UCSD-AML1 (cell line): ENCODE measurements around the gene TMPRSS11B.
"Not testable (repeated sequence)": the region's sequence is repeated elsewhere in the genome, so short reads cannot be mapped to it uniquely, and the experiment has no call there.

Experiments
- DNase-seq: peaks from one replicate; lab custom pipeline; 2025; ENCODE audit not compliant: unreplicated experiment; lab: John Stamatoyannopoulos, UW

Gene TMPRSS11B

DNA sequence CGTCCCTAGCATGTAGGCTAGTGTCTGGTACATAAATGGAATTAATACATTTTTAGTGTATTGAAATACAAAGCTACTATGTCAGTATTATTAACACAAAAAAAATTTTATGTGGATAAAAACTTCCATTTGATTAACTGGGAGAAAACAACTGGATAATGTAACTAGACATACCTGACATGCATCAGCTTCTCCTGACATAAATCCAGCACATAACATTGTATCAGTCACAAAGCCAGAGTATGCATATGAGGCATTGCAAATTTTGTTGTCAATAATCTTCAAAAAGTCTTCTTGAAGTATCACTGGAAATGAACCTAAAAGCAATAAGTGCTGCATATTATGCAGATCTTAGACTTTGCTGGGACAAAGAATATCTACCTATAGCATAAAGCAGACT lies 16.9 kb downstream of the TMPRSS11B start:
- DNase-seq: no peak

DNA sequence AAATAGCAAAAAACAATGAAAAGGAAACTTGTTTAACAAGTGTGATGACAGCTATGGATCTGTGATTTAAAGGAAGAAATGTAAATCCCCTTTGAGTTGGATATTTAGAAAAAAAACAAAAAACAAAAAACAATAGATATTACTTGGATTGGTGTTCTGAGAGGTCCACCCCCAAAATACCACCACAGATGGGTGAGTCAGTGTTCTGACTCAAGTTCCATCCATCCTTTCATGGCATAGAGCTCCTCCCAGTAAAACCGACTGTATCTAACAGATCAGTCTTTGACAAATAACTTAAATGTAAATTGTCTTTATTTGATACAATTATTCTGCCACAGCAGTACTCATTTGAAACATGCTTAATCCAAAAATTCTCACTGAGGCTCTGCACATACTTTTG lies 27.4 kb downstream of the TMPRSS11B start:
- no peak for DNase-seq

DNA sequence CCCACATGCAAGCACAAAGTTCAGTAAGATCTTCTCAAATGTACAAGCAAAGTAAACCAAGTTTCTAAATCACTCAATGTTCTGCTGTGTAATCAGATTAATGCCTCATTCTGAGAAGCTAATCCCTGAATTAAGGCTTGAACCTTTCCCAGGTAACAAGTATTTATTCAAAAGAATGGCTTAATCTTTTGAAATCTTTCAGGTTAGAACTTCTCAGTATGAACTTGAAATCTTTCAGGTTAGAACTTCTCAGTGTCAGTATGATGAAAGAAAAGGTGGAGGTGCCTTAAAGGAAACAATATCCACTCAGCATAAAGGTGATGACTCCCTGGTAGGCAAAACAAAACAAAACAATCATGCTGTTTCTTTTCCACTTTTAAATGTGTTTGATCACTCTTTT lies 29.0 kb downstream of the TMPRSS11B start:
- DNase-seq: no peak

DNA sequence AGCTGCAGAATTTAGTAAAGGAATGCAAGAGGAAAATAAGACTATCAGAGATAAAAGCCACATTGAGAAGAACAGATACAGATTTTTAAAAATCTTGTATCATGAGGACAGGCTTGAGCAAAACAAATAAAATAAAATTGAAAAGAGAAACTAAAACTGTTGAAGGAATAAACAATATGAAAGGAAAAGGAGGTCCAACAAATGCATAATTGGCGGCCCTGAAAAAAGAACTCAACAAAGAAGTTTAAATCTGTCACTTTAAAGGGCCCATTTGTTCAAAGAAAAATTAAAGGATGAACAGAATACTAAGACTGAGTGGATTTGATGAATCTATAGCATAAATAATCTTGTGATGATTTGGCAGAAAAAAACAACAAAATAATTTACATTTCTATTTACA lies 36.5 kb downstream of the TMPRSS11B start:
- no peak for DNase-seq

DNA sequence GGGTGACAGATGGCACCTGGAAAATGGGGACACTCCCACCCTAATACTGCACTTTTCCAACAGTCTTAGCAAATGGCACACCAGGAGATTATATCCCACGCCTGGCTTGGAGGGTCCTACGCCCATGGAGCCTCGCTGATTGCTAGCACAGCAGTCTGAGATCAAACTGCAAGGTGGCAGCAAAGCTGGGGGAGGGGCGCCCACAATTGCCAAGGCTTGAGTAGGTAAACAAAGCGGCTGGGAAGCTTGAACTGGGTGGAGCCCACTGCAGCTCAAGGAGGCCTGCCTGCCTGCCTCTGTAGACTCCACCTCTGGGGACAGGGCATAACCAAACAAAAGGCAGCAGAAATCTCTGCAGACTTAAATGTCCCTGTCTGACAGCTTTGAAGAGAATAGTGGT lies 51.2 kb downstream of the TMPRSS11B start:
- not testable (repeated sequence) for DNase-seq

DNA sequence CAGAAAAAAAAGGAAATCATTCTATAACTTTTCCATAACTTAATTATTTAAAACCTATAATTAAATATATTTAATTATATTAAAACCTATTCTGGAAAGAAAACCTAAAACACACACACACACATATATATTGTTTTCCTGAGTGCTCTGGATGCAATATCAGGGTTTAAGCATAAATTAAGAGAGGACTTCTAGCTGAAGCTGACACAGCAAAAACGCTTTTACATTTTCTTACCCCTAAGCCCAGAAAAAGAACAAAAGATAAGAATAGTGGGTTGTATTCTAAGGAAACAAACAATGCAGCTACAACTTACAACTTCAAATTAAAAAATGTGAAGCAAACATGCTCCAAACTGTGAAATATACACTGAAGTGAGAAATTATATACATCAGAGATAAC lies 52.3 kb downstream of the TMPRSS11B start:
- DNase-seq: no peak

DNA sequence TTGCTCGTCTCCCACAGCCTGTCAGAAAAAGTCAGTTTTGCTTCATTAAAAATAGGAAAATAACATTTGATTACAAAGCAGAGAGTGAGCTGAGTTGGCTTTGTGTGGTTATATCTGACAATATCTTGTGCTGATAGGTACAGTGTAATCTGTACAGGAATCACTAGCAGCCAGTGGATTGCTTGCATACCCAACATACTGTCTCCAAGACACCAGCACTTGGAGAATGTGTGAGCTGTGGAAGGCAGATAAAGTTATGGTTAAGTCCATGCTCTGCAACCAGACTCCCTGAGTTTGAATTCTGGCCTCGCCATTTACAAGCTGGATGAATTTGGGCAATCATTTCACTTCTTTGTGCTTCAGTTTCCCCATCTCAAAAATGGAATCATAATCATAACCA lies 58.3 kb downstream of the TMPRSS11B start:
- DNase-seq: no peak

DNA sequence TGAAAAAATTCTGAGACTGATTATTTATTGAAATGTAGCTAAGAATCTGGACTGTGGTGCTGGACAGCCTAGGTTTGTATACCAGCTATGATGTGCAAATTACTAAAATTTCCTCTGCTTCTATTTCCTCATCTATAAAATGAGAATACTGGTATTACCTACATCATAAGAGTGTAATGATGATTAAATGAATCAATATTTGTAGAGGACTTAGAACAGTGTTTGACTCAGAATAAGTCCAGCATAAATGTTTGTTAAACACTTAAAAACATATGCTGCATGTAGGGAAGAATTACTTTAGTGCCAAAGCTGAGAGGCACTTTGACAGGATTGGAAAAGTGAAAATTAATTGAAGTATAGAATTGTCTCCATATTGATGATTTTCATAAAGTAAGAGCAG lies 60.6 kb downstream of the TMPRSS11B start:
- DNase-seq: no peak

DNA sequence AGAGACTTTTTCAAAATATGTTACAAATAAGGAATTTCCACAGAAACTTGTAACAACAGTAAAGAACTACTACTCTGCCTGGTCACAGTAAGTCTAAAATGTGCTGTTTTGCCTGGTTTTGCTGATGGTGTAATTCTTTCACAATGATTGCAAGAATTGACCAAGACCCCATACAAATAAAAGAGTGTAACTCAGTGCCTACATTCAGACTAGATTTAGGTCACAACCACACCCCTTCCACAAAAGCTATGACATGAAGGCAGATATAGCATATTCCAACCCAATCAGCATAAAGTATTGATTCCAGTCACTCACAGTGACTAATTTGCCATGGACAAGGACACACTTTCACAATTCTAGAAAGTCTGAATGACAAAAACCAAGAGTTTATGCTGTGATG lies 62.1 kb downstream of the TMPRSS11B start:
- DNase-seq: no peak

DNA sequence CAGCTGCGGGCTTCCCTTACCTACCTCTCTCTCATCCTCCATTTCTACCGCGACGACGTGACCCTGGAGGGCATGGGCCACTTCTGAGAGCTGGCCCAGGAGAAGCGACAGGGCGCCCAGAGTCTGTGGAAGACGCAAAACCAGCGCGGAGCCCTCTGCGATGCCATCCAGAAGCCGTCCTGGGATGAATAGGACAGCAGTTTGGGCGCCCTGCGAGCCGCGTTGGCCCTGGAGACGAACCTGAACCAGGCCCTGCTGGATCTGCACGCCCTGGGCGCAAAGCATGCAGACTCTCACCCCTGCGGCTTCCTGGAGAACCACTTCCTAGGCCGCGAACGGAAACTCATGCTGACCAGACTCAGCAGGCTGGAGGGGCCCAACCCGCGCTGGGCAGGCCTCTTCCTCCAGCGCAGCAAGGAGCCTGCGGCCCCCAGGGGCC lies 63.1 kb downstream of the TMPRSS11B start:
- no peak for DNase-seq

DNA sequence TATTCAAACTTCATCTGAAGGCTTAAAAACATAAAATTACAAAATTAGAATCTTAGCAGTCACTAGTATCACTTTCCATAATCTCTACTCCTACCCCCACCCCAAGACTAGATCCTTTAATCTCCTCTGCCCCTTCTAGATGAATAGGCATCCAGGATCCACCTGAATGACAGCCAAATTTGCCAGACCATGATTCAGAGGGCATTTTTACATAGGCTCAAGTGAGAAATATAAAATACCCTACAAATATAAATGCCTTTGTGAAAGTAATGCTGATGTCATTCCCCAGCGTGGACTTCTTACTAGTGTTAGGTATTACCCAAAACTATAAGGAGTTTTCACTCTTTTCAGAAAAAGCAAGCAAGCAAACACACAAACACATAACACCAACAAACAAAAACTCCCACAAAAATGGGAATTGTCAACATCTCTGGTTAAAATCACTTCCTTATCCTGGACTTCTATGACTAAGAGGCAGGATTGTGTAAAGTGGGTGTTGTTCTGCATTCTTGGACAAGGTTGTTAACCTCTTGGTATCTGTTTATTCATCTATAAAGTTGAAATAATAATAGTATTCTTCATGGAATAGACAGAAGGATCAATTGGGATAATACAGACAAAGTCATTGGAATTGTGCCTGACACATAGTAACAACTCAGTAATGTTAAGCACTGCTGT lies 64.5 kb downstream of the TMPRSS11B start:
- no peak for DNase-seq

DNA sequence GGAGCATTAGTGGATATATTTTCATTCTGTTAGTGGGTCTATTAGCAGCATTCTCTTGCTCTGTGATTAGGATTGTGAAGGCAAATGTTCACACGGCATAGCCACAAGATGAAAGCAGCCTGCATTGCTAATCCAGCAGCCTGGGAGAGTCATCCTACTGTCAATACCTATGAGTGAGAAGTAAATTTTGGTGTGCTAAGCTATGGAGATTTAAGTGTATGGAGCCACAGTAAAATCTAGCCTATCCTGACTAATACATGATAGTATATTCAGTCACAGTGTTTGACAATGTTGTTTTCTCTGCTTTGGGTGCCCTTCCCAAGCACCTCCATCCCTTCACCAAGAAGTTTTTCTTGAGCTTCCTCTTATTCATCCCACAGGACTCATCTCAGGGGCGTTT lies 68.6 kb downstream of the TMPRSS11B start:
- DNase-seq: no peak
